Activated CD4-positive, alpha-beta T cell treated with anti-CD3 and anti-CD28 coated beads, Interleukin-2, Interleukin-6, amounts not matched to agents 100 ng/mL and 50 ng/mL, durations not matched to agents 16 hours and 8 hours (primary cell): ENCODE measurements around the gene GABARAPL2.

Source experiments
- DNase-seq: peaks from one replicate; pipeline ENCODE4 v3.0.0-alpha.2; 2020

GABARAPL2 gene

GRCh38 chr16:75593308-75593707, 27.1 kb downstream of the GABARAPL2 start:
- DNase-seq: no peak

GRCh38 chr16:75593825-75594820, 27.9 kb downstream of the GABARAPL2 start:
- peak; percentile 56 for DNase-seq

GRCh38 chr16:75599452-75600277, 33.5 kb downstream of the GABARAPL2 start:
- no peak for DNase-seq

DNA sequence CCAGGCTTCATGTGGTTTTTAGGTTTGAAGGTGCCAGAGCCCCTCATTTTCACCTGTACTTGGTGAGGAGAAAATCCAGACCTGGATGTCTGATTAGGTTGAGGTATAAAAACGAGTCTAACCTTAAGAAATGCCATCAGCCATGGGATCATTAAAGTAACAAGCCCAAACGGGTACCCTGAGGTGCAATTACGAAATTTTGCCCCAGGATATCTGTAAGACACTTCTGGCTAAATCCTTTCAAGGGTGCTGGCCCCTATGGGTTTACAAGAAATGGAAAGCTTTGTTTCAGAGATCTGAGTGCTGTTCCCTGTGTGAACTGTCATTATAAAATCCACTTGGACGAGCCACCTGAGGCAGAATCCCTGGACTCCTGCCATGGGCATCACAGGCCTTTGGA, 37.1 kb downstream of the GABARAPL2 start:
- DNase-seq: no peak

GRCh38 chr16:75606507-75606906, 40.3 kb downstream of the GABARAPL2 start:
- no peak for DNase-seq

- DNase-seq: no peak
Observed at GRCh38 chr16:75614066-75614897, 48.1 kb downstream of the GABARAPL2 start.

- no peak for DNase-seq
Observed at GRCh38 chr16:75615619-75616018, 49.4 kb downstream of the GABARAPL2 start.

DNA sequence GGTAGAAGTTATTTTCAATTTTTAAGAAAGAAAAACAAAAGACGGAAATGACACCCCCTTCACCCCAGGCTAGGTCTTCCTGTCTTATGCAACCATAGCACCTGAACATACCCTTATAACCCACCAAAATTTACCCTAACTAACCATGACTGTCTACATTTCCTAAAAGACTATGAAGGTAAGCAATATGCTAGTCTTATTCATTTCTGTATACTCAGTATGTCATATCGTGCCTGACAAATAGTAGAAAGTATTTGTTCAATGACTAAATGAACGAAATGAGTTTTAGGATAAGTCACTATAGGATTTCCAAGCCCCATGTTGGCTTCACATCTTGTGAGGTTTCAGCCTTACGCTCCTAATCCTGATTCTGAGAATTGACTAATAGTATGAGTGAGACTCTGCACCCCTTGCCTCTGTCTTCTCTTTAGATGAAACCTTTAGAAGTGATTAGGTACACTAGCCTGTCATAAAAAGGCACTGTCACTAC, 50.4 kb downstream of the GABARAPL2 start:
- DNase-seq: peak; percentile 88

DNA sequence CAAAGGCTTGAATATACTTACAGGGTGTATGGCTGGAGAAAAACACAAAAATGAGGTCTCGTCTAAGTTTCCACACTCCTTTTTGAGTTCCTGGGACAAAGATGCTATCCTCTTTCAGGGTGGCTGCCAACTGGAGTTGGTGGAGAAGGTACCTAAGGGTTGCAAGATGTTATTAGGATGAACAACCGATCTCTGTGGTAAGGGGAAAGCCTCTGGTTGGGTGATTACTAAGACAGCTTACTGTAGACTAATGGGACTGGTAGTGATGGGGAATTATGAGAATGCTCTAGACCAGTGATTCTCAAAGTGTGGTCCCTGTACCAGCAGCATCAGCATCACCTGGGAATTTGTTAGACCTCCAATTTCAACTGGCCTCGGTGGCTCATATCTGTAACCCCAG, 50.9 kb downstream of the GABARAPL2 start:
- peak; percentile 40 for DNase-seq

DNA sequence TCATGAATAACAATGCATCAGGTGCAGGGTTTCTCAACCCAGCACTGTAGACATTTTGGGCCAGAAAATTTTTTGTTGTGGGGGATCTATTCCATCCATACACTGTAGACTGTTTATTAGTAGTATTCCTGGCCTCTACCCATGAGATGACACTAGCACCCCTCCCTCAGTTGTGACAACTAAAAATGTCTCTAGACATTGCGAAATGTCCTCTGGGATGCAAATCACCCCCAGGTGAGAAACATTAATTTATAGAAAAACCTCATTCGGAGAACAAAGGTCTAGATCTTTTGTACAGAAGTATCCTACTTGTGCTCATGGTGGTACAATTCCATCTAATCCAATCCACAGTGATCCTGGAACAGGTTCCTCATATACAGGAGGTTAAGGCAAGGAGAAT, 52.6 kb downstream of the GABARAPL2 start:
- no peak for DNase-seq

- peak; percentile 45 for DNase-seq
Observed at GRCh38 chr16:75620326-75621169, 54.4 kb downstream of the GABARAPL2 start.

DNA sequence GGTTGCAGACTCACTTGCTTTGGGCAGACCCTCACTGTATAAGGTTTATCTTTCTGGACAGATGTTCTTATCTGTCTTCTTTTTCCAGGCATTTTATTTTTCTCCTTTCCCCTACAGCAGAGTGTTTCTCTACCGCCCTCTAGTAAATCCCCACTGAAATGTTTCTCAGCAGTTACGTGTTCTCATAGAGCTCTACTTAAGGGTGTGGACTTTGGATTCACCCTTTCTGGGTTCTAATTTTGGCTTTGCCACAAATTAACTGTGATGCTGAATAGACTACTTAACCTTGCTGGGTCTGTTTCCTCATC, 54.9 kb downstream of the GABARAPL2 start:
- peak; percentile 39 for DNase-seq

- DNase-seq: peak; percentile 98
Observed at GRCh38 chr16:75622761-75623605, 56.8 kb downstream of the GABARAPL2 start, which contains the start of gene ADAT1. TSS of gene ADAT1 (minus strand) at chr16:75623281. CDS start at chr16:75620799, 2,482 bp downstream.

- no peak for DNase-seq
Observed at GRCh38 chr16:75624921-75625334, 58.7 kb downstream of the GABARAPL2 start.

- no peak for DNase-seq
Observed at GRCh38 chr16:75626806-75627205, 60.6 kb downstream of the GABARAPL2 start.
